ENCODE data around the gene PAK5.

The PAK5 gene

GRCh38 chr20:9574776-9575175 is 264.1 kb downstream of the PAK5 start:
- no peak for DNase-seq (ENCODE audit: low spot score)

- DNase-seq (ENCODE audit: low spot score), result no peak
Observed at GRCh38 chr20:9574181-9574580, 264.7 kb downstream of the PAK5 start.

- no peak for DNase-seq (ENCODE audit: low spot score)
Observed at GRCh38 chr20:9573335-9574151, 265.3 kb downstream of the PAK5 start.

GRCh38 chr20:9572670-9573069 is 266.2 kb downstream of the PAK5 start:
- DNase-seq (ENCODE audit: low spot score), result no peak

GRCh38 chr20:9571783-9572182 is 267.1 kb downstream of the PAK5 start:
- DNase-seq (ENCODE audit: low spot score), result no peak

GRCh38 chr20:9570612-9571011 is 268.3 kb downstream of the PAK5 start:
- no peak for DNase-seq (ENCODE audit: low spot score)

GRCh38 chr20:9566977-9567376 is 271.9 kb downstream of the PAK5 start:
- DNase-seq (ENCODE audit: low spot score), result no peak

GRCh38 chr20:9565910-9566550 is 272.8 kb downstream of the PAK5 start:
- no peak for DNase-seq (ENCODE audit: low spot score)

- no peak for DNase-seq (ENCODE audit: low spot score)
Observed at GRCh38 chr20:9557411-9557810, 281.5 kb downstream of the PAK5 start.

- no peak for DNase-seq (ENCODE audit: low spot score)
Observed at GRCh38 chr20:9555781-9556180, 283.1 kb downstream of the PAK5 start.

GRCh38 chr20:9551808-9552550 is 286.9 kb downstream of the PAK5 start:
- no peak for DNase-seq (ENCODE audit: low spot score)

- DNase-seq (ENCODE audit: low spot score), result no peak
Observed at GRCh38 chr20:9550871-9551270, 288.0 kb downstream of the PAK5 start.

- no peak for DNase-seq (ENCODE audit: low spot score)
Observed at GRCh38 chr20:9550283-9550682, 288.6 kb downstream of the PAK5 start.

- no peak for DNase-seq (ENCODE audit: low spot score)
Observed at GRCh38 chr20:9543214-9543613, 295.7 kb downstream of the PAK5 start.

GRCh38 chr20:9535449-9535848 is 303.4 kb downstream of the PAK5 start:
- DNase-seq (ENCODE audit: low spot score), result no peak

- DNase-seq (ENCODE audit: low spot score), result no peak
Observed at GRCh38 chr20:9534025-9534424, 304.9 kb downstream of the PAK5 start.

GRCh38 chr20:9532069-9532838 is 306.6 kb downstream of the PAK5 start:
- no peak for DNase-seq (ENCODE audit: low spot score)

- no peak for DNase-seq (ENCODE audit: low spot score)
Observed at GRCh38 chr20:9531581-9531980, 307.3 kb downstream of the PAK5 start.

GRCh38 chr20:9523636-9524035 is 315.2 kb downstream of the PAK5 start:
- no peak for DNase-seq (ENCODE audit: low spot score)

- no peak for DNase-seq (ENCODE audit: low spot score)
Observed at GRCh38 chr20:9520086-9520485, 318.8 kb downstream of the PAK5 start.

GRCh38 chr20:9518576-9519175 is 320.2 kb downstream of the PAK5 start:
- DNase-seq (ENCODE audit: low spot score), result no peak
